SHP77 (cell line): ENCODE results near the gene AJUBA.
"Not testable (repeated sequence)": the region's sequence is repeated elsewhere in the genome, so short reads cannot be mapped to it uniquely, and the experiment has no call there.

Experiments used
- DNase-seq, 2 experiments: peaks; one replicate each; lab custom pipeline; 2025; lab: John Stamatoyannopoulos, UW

The AJUBA gene

GRCh38 chr14:22981090-22981875 lies 1.1 kb downstream of the AJUBA start:
- no peak for DNase-seq

- DNase-seq: no peak
Observed at GRCh38 chr14:22980672-22981089, 1.7 kb downstream of the AJUBA start.

GRCh38 chr14:22979748-22980392 lies 2.5 kb downstream of the AJUBA start:
- no peak for DNase-seq

GRCh38 chr14:22978981-22979671 lies 3.2 kb downstream of the AJUBA start:
- no peak for DNase-seq

GRCh38 chr14:22978487-22978837 lies 3.9 kb downstream of the AJUBA start:
- no peak for DNase-seq

GRCh38 chr14:22977684-22978486 lies 4.5 kb downstream of the AJUBA start:
- peak; percentile 15 to 47 for DNase-seq

- DNase-seq: no peak
Observed at GRCh38 chr14:22977434-22977683, 5.0 kb downstream of the AJUBA start.

- DNase-seq: peak; percentile 58 to 60
Observed at GRCh38 chr14:22976620-22977433, 5.5 kb downstream of the AJUBA start.

- no peak for DNase-seq
Observed at GRCh38 chr14:22974530-22975313, 7.6 kb downstream of the AJUBA start.

- peak; percentile 36 to 64 for DNase-seq
Observed at GRCh38 chr14:22973217-22974032, 8.9 kb downstream of the AJUBA start.

- DNase-seq: no peak
Observed at GRCh38 chr14:22972313-22972930, 9.9 kb downstream of the AJUBA start.

- DNase-seq: no peak
Observed at GRCh38 chr14:22971152-22971551, 11.2 kb downstream of the AJUBA start.

- DNase-seq: no peak
Observed at GRCh38 chr14:22966783-22967269, 15.5 kb downstream of the AJUBA start.

GRCh38 chr14:22965916-22966782 lies 16.2 kb downstream of the AJUBA start:
- not testable (repeated sequence) for DNase-seq

GRCh38 chr14:22962061-22962676 lies 20.2 kb downstream of the AJUBA start:
- no peak for DNase-seq

- DNase-seq: no peak
Observed at GRCh38 chr14:22955702-22956569, 26.4 kb downstream of the AJUBA start.

- no peak for DNase-seq
Observed at GRCh38 chr14:22952418-22952817, 29.9 kb downstream of the AJUBA start.
